ENCODE measurements around the gene SUPT6H.

SUPT6H gene

DNA sequence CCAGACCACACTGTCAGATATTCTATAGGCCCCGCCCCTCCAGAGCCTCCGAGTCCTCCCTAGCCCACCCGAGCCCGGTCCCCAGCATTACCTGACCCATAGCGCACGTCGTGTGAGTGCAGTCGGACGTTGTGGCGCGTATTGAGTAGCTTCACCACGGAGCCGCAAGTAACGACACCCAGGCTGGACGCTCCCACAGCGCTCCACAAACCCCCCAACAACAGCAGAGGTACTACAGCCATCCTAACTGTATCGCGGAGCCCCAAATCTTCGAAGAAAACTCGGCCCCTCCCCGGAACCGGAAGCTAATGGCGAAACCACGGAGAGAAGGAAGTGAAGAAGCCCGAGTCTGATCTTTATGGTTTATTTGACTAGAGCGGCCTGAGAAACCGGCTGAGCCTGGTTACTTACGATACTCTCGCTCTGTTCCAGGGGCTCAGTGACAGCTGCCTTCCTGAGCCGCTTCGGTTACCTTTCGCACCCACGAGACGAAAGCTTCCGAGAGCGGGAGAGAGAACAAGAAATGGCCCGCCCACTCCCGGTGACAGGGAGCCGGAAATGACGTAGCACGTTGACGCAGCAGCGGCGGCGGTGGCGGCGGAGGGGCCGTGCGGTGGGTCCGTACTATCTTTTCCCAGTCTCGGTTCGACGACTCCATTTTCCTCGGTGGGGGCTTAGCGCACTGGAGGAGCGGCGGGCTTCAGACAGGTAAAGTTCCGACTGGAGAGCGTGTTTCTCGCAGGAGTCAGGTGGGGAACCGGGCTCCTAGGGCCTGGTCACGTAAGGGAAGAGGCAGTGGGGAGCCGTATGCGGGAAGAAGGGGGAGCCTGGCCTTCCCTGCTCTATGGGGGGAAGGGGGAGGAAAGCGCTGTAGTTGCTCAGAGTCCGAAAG is at the start of gene SUPT6H, which contains the start of gene SDF2:
Gene SUPT6H, plus strand, starts transcription at position 571 of the 892 bp plus-strand sequence. CDS start 11,197 bp downstream, outside the sequence.
Gene SDF2, minus strand, starts transcription at position 272 of the 892 bp plus-strand sequence. Its CDS starts 30 bp downstream, at position 242.
- DNase-seq (ENCODE audit: low read depth), result peak; percentile 91

DNA sequence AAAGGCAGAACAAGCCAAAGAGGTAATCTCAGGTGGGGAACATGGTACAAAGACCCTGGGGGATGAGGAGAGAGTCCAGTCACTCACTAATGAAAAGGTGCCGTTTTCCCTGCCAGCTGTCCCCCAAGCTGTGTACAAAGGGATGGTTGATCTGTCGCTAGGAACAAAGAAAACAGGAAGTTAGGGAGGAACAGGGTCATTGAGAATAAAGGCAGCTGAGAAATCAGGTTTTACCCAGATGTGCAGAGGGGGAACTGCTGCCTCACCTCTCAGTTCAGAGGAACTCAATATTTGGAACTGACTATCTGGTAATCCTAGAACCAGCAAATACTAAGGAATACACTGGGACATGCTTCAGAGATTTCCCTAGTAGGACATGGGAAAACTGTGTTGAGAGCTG is 49.5 kb upstream of the SUPT6H start:
- no peak for DNase-seq (ENCODE audit: low read depth)

- DNase-seq (ENCODE audit: low read depth), result peak; percentile 20
Observed at GRCh38 chr17:28612936-28613872, 48.8 kb upstream of the SUPT6H start.

- no peak for DNase-seq (ENCODE audit: low read depth)
Observed at GRCh38 chr17:28613931-28614381, 48.0 kb upstream of the SUPT6H start, which contains the start of gene RSKR. Gene RSKR (minus strand): TSS chr17:28614185. CDS start chr17:28614161, 24 bp downstream.

GRCh38 chr17:28615260-28615940 is 46.6 kb upstream of the SUPT6H start:
- no peak for DNase-seq (ENCODE audit: low read depth)

GRCh38 chr17:28616281-28616680 is 45.7 kb upstream of the SUPT6H start:
- DNase-seq (ENCODE audit: low read depth), result no peak

DNA sequence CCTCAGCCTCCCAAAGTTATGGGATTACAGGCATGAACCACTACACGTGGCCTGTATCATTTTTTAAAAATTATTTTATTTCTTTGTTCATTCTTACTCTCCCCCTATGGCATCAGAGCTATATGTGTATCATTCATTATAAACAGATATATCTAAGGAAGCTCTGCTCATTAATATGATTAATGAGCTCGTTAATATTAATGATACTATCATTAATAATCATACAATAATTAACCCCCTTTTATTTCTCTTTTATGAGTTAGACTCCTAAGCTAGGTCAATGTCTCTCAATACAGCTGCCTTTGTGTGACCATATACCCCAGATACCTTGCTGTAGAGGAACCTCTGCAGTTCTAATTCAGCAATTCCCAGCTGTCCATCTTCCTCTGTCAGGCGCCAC is 43.5 kb upstream of the SUPT6H start:
- DNase-seq (ENCODE audit: low read depth), result no peak

- DNase-seq (ENCODE audit: low read depth), result no peak
Observed at GRCh38 chr17:28620010-28620409, 42.0 kb upstream of the SUPT6H start.

- no peak for DNase-seq (ENCODE audit: low read depth)
Observed at GRCh38 chr17:28622186-28622585, 39.8 kb upstream of the SUPT6H start.

- DNase-seq (ENCODE audit: low read depth), result no peak
Observed at GRCh38 chr17:28623696-28624095, 38.3 kb upstream of the SUPT6H start.

- no peak for DNase-seq (ENCODE audit: low read depth)
Observed at GRCh38 chr17:28624148-28624547, 37.9 kb upstream of the SUPT6H start.

DNA sequence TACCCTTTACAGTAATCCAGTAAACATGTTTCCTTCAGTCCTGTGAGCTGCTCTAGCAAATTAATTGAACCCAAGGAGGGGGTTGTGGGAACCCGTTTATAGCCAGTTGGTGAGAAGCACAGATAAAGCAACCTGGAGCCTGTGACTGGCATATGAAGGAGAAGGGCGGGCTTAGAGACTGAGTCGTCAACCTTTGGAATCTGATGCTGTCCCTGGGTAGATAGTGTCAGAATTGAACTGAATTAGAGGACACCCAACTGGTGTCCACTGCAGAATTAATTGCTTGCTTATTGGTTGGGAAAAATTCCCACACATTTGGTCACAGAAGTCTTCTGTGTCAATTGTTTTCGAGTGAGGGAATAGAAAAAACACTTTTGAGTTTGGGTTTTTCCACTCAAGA is 35.2 kb upstream of the SUPT6H start:
- DNase-seq (ENCODE audit: low read depth), result no peak

DNA sequence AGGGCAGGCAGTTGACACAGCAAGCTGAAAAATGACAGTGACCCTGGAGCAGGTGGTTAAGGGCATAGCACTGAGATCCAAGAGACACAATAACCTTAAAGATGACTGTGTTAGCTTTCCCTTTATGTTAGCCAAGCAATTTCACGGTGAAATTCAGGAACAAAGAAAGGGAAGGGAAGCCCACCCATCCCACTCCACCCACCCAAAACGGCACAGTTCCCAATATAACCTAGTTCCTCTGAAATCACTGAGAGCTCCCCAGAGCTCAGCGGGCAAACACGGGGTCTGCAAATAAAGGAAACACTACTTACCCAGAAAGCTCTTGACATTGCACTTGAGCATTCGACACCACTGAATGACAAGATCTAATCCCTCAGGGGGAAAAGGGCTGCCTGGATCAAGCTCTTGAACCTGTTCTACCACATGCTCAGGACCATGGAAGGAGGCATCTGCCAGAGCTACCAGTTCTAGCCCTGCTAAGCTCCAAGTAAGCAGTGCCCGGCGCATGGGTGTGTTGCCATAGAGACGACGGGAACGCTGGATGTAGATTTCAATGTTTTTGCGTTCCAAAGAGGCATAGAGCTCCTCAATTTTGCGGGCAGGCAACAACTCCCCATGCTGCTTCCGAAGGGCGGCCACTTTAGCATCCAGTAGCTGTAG is 27.7 kb upstream of the SUPT6H start:
- DNase-seq (ENCODE audit: low read depth), result no peak

- DNase-seq (ENCODE audit: low read depth), result no peak
Observed at GRCh38 chr17:28635506-28635905, 26.5 kb upstream of the SUPT6H start.

GRCh38 chr17:28641579-28641978 is 20.4 kb upstream of the SUPT6H start:
- no peak for DNase-seq (ENCODE audit: low read depth)

DNA sequence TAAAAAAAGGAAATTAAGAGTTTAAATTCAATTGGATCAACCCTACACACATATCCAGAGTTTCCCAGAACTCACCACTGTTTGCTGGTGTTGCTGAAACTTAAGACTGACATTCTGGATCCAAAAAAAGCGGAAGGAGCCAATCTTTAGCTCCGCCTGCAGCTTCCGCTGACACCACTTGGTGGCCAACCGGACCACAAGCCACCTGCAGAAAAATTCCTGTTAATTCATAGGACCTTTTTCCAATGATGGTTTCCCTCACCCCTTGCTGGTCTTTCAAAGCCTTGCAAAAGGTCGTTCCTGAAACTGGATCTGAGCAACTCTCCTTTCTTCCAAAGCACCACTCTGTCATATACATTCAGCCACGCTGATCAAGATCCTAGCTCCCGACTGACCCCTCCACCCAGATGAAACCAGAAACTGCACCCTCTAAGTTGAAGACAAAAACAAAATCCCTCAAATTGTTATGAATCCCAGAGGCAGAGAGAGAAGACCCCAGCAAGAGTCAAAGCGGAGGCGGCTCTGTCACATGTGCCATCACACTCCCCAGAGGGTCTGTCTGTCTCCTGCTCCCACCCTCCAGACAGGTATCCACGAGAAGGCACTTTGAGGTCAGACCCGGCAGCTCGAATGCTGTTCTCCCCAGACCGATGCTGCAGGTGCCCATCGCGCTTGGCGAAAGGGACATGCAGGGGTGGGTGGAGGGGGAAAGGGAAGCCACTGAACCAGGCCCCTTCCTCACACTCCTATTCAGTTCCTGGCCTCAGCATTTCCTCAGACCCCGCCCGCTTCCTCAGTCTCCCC is 17.8 kb upstream of the SUPT6H start:
- DNase-seq (ENCODE audit: low read depth), result no peak

GRCh38 chr17:28644787-28645575 is 17.0 kb upstream of the SUPT6H start, which contains the start of gene BLTP2:
Gene BLTP2 (minus strand): TSS chr17:28645158. CDS start chr17:28645056, 102 bp downstream.
- DNase-seq (ENCODE audit: low read depth), result peak; percentile 91

GRCh38 chr17:28645576-28645939 is 16.4 kb upstream of the SUPT6H start:
- no peak for DNase-seq (ENCODE audit: low read depth)

DNA sequence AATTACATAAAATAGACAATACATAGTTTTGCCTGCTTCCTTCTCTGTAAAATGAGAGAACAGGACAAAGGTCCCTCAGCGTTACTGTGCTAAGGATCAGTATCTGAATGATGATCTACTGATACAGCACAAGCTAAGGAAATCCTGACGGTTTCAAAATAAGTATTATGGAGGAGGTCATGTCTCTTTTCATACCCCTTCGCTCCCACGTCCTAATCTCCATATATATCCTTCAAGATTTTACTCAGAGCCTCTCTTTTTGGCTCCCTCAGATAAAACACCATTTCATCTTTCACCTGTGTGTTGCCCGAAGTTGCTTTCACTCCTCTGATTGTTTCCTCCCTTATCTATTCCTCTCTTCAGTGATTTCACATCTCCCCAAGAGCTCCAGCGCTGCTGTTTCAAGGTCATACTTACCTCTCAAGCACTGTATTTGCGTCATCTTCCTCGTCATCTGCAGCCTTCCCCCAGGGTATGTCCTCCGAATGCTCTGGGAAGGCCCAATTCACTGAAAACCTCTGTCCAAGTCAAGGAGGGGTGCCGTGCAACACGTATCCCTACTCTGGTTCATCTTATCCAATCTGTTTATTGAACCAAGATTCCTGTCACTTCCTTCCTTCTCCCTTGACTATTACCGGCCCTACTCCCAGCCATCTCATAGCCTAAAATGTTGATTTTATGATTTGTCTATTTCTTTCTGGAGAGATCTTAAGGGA is 15.8 kb upstream of the SUPT6H start:
- DNase-seq (ENCODE audit: low read depth), result no peak

Data from activated gamma-delta T cell treated with anti-CD3 and anti-CD28 coated beads, Interleukin-2, amount 50 U/mL, for 16 hours (primary cell).